Measurements from ENCODE around the gene NES.

- TF ChIP-seq FOXJ3 (CRISPR knock-in tag; IDR thresholded peaks at IDR 0.05): no peak
- TF ChIP-seq EZH2phosphoT487 (IDR thresholded peaks at IDR 0.05; ENCODE audit: borderline replicate concordance, low read depth): no peak
- no peak for TF ChIP-seq CTCF (IDR thresholded peaks at IDR 0.05)
- TF ChIP-seq ELF1 (IDR thresholded peaks at IDR 0.05): no peak
- TF ChIP-seq CHD2 (IDR thresholded peaks at IDR 0.05; ENCODE audit: low read length, partially characterized antibody): no peak
These were observed 32.6 kb downstream of the NES start for GRCh38 chr1:156644640-156645039.

All from SK-N-SH (cell line).